Parathyroid adenoma (tissue), 2 donors: ENCODE data around the gene ZBTB38.

Source experiments
- H2AFZ ChIP-seq: fragments of 300-600 bp; sonication (generic); one replicate; pipeline ENCODE4 v1.7.0; 2017; ENCODE audit warnings: antibody characterized with exemption, mild to moderate bottlenecking
- H3K27ac ChIP-seq: fragments of 300-600 bp; sonication (generic); one replicate; pipeline ENCODE4 v1.7.0; 2017
- H3K27me3 ChIP-seq: fragments of 300-600 bp; sonication (generic); one replicate; pipeline ENCODE4 v1.7.0; 2017; ENCODE audit warnings: low read length; ENCODE audit not compliant: control insufficient read depth, insufficient read depth
- H3K36me3 ChIP-seq: fragments of 300-600 bp; sonication (generic); one replicate; pipeline ENCODE4 v1.7.0; 2017; ENCODE audit warnings: low read length; ENCODE audit not compliant: control insufficient read depth, insufficient read depth
- H3K4me1 ChIP-seq: fragments of 300-600 bp; sonication (generic); one replicate; pipeline ENCODE4 v1.7.0; 2017; ENCODE audit warnings: control low read depth
- H3K4me2 ChIP-seq: fragments of 300-600 bp; sonication (generic); one replicate; pipeline ENCODE4 v1.7.0; 2017; ENCODE audit warnings: low read length
- H3K4me3 ChIP-seq: fragments of 300-600 bp; sonication (generic); one replicate; pipeline ENCODE4 v1.7.0; 2017; ENCODE audit warnings: low read depth, low read length
- H3K79me2 ChIP-seq: fragments of 300-600 bp; sonication (generic); one replicate; pipeline ENCODE4 v1.7.0; 2017; ENCODE audit warnings: control low read depth
- H3K9ac ChIP-seq: fragments of 300-600 bp; sonication (generic); one replicate; pipeline ENCODE4 v1.7.0; 2017; ENCODE audit warnings: mild to moderate bottlenecking
- H3K9me3 ChIP-seq: fragments of 300-600 bp; sonication (generic); one replicate; pipeline ENCODE4 v1.7.0; 2017; ENCODE audit warnings: low read length; ENCODE audit not compliant: control insufficient read depth
- TF ChIP-seq, protein P1 (sequence below): fragments of 300-600 bp; sonication (generic); IDR thresholded peaks from one replicate; pipeline ENCODE4 v1.7.0; 2017; ENCODE audit warnings: antibody characterized with exemption, mild to moderate bottlenecking
- donor health status: primary hyperparathyroidism.

ZBTB38 gene

GRCh38 chr3:141330718-141331376 is 37.5 kb upstream of the ZBTB38 start:
- no peaks in the 10 kb centered on the region for H3K36me3 ChIP-seq
- TF ChIP-seq, protein P1, sequence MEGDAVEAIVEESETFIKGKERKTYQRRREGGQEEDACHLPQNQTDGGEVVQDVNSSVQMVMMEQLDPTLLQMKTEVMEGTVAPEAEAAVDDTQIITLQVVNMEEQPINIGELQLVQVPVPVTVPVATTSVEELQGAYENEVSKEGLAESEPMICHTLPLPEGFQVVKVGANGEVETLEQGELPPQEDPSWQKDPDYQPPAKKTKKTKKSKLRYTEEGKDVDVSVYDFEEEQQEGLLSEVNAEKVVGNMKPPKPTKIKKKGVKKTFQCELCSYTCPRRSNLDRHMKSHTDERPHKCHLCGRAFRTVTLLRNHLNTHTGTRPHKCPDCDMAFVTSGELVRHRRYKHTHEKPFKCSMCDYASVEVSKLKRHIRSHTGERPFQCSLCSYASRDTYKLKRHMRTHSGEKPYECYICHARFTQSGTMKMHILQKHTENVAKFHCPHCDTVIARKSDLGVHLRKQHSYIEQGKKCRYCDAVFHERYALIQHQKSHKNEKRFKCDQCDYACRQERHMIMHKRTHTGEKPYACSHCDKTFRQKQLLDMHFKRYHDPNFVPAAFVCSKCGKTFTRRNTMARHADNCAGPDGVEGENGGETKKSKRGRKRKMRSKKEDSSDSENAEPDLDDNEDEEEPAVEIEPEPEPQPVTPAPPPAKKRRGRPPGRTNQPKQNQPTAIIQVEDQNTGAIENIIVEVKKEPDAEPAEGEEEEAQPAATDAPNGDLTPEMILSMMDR = no peak
- H2AFZ ChIP-seq = no peak overlapping the region
- H3K4me1 ChIP-seq = no peaks in the 10 kb centered on the region
- H3K4me3 ChIP-seq = no peak overlapping the region
- H3K4me2 ChIP-seq = no peak overlapping the region
- H3K27ac ChIP-seq = no peak overlapping the region
- H3K79me2 ChIP-seq = no peaks in the 10 kb centered on the region
- H3K27me3 ChIP-seq = no peaks in the 10 kb centered on the region
- H3K9me3 ChIP-seq = no peaks in the 10 kb centered on the region
- no peak overlapping the region for H3K9ac ChIP-seq

- no peak overlapping the region for H3K9ac ChIP-seq
- H3K27ac ChIP-seq = no peak overlapping the region
- H3K4me2 ChIP-seq = no peak overlapping the region
- no peak overlapping the region for H2AFZ ChIP-seq
- no peak overlapping the region for H3K4me3 ChIP-seq
- TF ChIP-seq, protein P1 = no peak
- H3K9me3 ChIP-seq = no peaks in the 10 kb centered on the region
- no peaks in the 10 kb centered on the region for H3K79me2 ChIP-seq
- no peaks in the 10 kb centered on the region for H3K27me3 ChIP-seq
- H3K4me1 ChIP-seq = no peaks in the 10 kb centered on the region
- no peaks in the 10 kb centered on the region for H3K36me3 ChIP-seq
Observed at GRCh38 chr3:141331377-141332318, 36.7 kb upstream of the ZBTB38 start.

GRCh38 chr3:141332416-141332815 is 35.9 kb upstream of the ZBTB38 start:
- Histone ChIP-seq H3K9me3 (no peaks in the 10 kb centered on the region), H3K27me3 (no peaks in the 10 kb centered on the region), H3K4me2 (no peak overlapping the region), H3K4me1 (no peaks in the 10 kb centered on the region), H3K36me3 (no peaks in the 10 kb centered on the region), H3K9ac (no peak overlapping the region), H3K27ac (no peak overlapping the region), H2AFZ (no peak overlapping the region), H3K4me3 (no peak overlapping the region), H3K79me2 (no peaks in the 10 kb centered on the region)
- TF ChIP-seq, protein P1 = no peak

GRCh38 chr3:141333836-141334626 is 34.3 kb upstream of the ZBTB38 start:
- H3K79me2 ChIP-seq = no peaks in the 10 kb centered on the region
- TF ChIP-seq, protein P1 = no peak
- H3K9ac ChIP-seq = no peak overlapping the region
- no peaks in the 10 kb centered on the region for H3K9me3 ChIP-seq
- no peaks in the 10 kb centered on the region for H3K36me3 ChIP-seq
- no peak overlapping the region for H3K4me3 ChIP-seq
- no peaks in the 10 kb centered on the region for H3K27me3 ChIP-seq
- H3K27ac ChIP-seq = no peak overlapping the region
- no peak overlapping the region for H2AFZ ChIP-seq
- no peak overlapping the region for H3K4me2 ChIP-seq
- no peaks in the 10 kb centered on the region for H3K4me1 ChIP-seq
